NCI-H345 (cell line): ENCODE results near the gene TMC2.

Source experiments
- DNase-seq: peaks from one replicate; lab custom pipeline; 2025; lab: John Stamatoyannopoulos, UW

The TMC2 gene

GRCh38 chr20:2578475-2579192 lies 42.3 kb downstream of the TMC2 start:
- peak; percentile 51 for DNase-seq

- DNase-seq, result no peak
Observed at GRCh38 chr20:2585811-2586210, 49.4 kb downstream of the TMC2 start.

GRCh38 chr20:2593756-2594155 lies 57.4 kb downstream of the TMC2 start:
- DNase-seq, result no peak

GRCh38 chr20:2595076-2595475 lies 58.7 kb downstream of the TMC2 start:
- DNase-seq, result no peak

GRCh38 chr20:2596673-2597279 lies 60.4 kb downstream of the TMC2 start:
- DNase-seq, result no peak

GRCh38 chr20:2599288-2600006 lies 63.1 kb downstream of the TMC2 start:
- no peak for DNase-seq

- DNase-seq, result no peak
Observed at GRCh38 chr20:2602046-2602735, 65.8 kb downstream of the TMC2 start.

GRCh38 chr20:2602746-2603145 lies 66.4 kb downstream of the TMC2 start:
- DNase-seq, result no peak

GRCh38 chr20:2603816-2604505 lies 67.6 kb downstream of the TMC2 start:
- peak; percentile 32 for DNase-seq

- peak; percentile 26 for DNase-seq
Observed at GRCh38 chr20:2604506-2604835, 68.1 kb downstream of the TMC2 start.

GRCh38 chr20:2606507-2607006 lies 70.2 kb downstream of the TMC2 start:
- DNase-seq, result no peak

- no peak for DNase-seq
Observed at GRCh38 chr20:2610326-2610725, 74.0 kb downstream of the TMC2 start.

GRCh38 chr20:2610941-2611720 lies 74.8 kb downstream of the TMC2 start:
- DNase-seq, result peak; percentile 19

- no peak for DNase-seq
Observed at GRCh38 chr20:2612073-2612472, 75.7 kb downstream of the TMC2 start.

- no peak for DNase-seq
Observed at GRCh38 chr20:2616634-2617033, 80.3 kb downstream of the TMC2 start.

- DNase-seq, result no peak
Observed at GRCh38 chr20:2617099-2617714, 80.8 kb downstream of the TMC2 start.

- no peak for DNase-seq
Observed at GRCh38 chr20:2618815-2619214, 82.4 kb downstream of the TMC2 start.

- DNase-seq, result no peak
Observed at GRCh38 chr20:2619337-2619736, 83.0 kb downstream of the TMC2 start.

GRCh38 chr20:2619961-2620595 lies 83.7 kb downstream of the TMC2 start:
- DNase-seq, result no peak

- no peak for DNase-seq
Observed at GRCh38 chr20:2624190-2624589, 87.8 kb downstream of the TMC2 start.
